ENCODE data around the gene L3MBTL3.

DNA sequence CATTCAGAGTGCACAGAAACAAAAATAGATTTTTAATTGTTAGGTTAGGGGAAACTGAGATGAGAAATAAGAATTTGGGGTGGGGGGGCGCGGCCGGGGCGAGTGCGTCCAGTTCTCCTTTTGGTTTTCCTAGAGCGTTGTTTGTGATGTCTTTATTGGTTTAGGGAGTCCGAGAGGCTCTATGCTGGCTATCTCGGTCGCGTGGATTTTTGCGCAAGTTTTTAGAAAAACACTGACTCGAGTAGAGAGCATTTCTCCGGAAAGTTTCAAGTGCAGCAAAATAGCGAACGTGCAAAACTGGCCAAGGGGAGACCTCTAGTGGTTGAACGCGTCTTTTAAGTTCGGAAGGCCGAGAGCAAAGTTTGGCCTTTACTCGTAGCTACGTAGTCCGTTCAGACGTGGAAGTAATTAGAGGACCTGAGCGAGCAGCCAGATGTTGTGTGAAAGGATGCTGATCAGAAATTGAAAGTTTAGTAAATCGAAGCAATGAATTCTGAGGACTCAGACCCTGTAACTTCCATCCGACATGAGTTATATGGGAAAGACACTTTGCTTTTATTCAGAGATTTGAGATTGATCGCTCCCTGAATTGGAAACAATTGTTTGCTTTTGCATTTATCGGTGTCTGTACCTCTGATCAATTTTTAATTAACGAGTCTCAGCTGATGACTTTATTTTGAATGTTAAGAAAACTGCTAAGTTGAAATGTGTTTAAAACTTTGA, 2.7 kb downstream of the L3MBTL3 start:
- TF ChIP-seq, protein P1, sequence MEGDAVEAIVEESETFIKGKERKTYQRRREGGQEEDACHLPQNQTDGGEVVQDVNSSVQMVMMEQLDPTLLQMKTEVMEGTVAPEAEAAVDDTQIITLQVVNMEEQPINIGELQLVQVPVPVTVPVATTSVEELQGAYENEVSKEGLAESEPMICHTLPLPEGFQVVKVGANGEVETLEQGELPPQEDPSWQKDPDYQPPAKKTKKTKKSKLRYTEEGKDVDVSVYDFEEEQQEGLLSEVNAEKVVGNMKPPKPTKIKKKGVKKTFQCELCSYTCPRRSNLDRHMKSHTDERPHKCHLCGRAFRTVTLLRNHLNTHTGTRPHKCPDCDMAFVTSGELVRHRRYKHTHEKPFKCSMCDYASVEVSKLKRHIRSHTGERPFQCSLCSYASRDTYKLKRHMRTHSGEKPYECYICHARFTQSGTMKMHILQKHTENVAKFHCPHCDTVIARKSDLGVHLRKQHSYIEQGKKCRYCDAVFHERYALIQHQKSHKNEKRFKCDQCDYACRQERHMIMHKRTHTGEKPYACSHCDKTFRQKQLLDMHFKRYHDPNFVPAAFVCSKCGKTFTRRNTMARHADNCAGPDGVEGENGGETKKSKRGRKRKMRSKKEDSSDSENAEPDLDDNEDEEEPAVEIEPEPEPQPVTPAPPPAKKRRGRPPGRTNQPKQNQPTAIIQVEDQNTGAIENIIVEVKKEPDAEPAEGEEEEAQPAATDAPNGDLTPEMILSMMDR (IDR thresholded peaks at IDR 0.05; ENCODE audit: insufficient read depth, low read length, poor library complexity, severe bottlenecking), result peak; percentile 79
- no peak for TF ChIP-seq EZH2phosphoT487 (conservative IDR thresholded peaks at IDR 0.05; ENCODE audit: low read length)

Data from SU-DHL-6 (cell line).